CD4-positive, alpha-beta T cell treated with Interferon alpha-2 for 1 hour (primary cell): Measurements from ENCODE around the gene KRT1.
"Not testable (repeated sequence)": the region's sequence is repeated elsewhere in the genome, so short reads cannot be mapped to it uniquely, and the experiment has no call there.

Source experiments
- DNase-seq, 2 donors: peaks; one replicate each; pipeline ENCODE4 v3.0.0-alpha.2; 2020 to 2022

KRT1 gene

DNA sequence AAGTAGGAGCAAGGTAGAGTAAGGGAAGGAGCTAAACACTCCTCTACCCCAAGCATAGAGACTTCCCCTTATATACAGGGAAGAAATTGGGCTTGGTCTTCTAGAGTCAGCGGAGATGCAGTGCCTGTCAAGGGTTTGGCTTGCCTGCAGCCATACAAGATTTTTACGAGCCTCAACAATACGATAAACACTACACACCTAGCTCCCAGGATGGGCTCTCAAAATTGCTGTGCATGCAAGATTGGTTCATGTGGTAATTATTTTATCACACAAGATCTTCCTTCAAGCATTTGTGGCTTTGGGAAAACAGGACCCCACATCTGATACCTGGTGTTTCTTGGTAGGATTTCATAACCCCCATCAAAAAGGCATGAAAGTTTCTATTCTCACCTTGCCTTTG lies at the start of gene KRT1:
Gene KRT1 (minus strand): TSS at position 45 of the 400 bp plus-strand sequence. CDS start 59 bp downstream, outside the sequence.
- no peak for DNase-seq

- DNase-seq = no peak
Observed at GRCh38 chr12:52729147-52729546, 48.9 kb upstream of the KRT1 start.

DNA sequence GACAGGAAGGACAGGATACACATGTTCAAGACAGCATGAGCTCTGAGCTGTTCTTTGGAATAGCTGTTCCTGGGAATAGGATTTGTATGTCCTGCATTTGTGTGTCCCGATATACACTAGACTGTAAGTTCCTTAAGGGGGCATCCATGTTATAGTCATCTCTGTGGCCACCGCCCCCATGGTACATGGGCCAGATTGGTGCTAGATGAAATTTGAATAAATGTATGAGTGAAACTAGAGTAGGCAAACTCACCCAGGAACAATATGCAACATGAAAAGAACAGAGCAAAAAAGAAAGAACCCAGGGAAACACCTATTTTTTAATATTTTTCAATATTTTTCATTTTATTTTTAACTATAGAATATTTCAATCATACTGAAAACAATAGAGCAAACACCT lies 48.2 kb upstream of the KRT1 start:
- no peak for DNase-seq

GRCh38 chr12:52727037-52727436 lies 46.8 kb upstream of the KRT1 start:
- no peak for DNase-seq

DNA sequence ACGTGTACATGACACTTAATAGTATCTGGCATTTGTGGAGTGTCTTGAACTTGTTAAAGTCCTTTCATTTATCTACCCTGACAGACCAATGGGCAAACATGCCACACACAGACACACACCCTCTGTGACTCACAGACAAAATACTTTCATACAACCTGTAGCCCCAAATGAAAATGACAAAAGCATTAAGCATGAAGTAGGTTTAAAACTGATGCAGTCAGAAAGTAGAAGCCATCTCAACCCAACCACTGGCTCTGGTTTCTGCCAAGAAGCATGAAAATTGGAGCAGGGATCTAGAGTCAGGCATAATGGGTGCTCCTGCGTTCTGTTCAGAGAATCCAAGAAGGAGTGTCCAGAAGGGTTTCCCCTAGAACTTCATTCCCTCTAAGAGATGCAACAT lies 46.2 kb upstream of the KRT1 start:
- no peak for DNase-seq

GRCh38 chr12:52724384-52724783 lies 44.2 kb upstream of the KRT1 start:
- no peak for DNase-seq

DNA sequence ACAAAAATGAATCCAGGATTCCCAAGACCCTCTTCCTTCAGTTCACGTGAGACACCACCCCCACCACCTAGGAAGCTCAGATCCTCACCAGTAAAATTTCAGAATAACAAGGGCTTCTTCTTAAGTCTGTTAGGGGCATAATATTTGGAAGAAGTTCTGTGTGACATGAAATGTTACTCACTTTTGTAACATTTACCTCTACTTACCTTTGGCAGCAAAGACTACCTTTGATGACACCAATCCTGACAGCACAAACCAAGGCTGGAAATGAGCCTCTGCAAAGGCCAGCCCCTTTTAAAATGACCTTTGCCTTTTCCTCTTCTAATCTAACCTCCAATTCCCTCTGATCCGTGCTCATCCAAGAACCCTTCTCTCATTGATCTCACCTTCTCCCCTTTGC lies 42.5 kb upstream of the KRT1 start:
- no peak for DNase-seq

DNA sequence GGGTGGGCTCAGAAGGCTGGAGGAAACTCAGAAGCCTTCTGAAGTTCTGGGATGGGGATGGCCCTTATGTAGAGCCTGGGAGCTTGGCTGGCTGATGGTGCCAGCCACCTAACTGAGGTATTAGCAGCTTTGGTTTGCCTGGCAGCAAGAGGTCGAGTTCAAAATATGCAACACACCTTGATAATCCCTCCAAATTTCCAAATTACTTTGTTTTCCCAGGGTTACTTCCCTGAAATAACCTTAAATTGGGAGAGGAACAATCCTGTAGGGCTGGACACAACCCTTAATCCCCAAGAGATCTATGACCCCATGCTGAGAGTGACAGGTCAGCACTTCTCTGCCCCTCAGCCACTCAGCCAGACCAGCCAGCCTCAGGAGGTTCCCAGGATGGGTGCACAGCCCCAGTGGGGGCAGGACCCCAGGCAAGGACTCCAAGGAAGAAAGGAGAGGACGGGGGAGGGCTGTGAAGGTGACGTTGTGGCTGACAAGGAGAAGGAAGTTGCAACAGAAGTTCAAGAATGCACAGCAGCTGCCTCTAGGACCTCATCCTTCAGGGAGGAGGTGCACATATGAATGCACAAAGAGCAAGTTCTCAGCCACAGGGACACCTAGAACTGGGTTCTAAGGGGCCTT lies 41.7 kb upstream of the KRT1 start:
- DNase-seq = no peak

GRCh38 chr12:52720365-52720886 lies 40.2 kb upstream of the KRT1 start:
- DNase-seq = no peak

GRCh38 chr12:52716061-52716460 lies 35.9 kb upstream of the KRT1 start:
- DNase-seq = no peak

GRCh38 chr12:52715416-52715815 lies 35.2 kb upstream of the KRT1 start:
- DNase-seq = no peak

DNA sequence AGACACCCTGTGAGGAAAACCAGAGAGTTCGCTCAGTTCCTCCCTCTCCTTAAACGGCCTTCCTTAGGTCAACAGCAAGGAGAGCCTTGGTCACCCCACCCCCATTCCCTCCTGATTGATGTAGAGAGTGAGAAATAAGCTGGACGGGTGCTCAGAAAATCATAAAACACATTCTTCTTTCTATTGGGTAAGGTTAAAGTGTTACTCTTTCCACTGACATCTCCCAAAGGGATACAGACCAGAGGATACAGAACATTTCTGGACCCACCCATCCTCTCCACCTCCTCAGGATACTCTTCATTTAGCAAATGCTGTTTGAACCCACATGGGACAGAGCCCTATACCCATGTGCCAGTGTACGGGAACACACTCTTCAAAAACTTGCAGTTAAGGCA lies 34.7 kb upstream of the KRT1 start:
- DNase-seq = no peak

GRCh38 chr12:52713960-52714886 lies 34.0 kb upstream of the KRT1 start:
- no peak for DNase-seq

- not testable (repeated sequence) for DNase-seq
Observed at GRCh38 chr12:52712122-52712521, 31.9 kb upstream of the KRT1 start.

GRCh38 chr12:52710730-52711129 lies 30.5 kb upstream of the KRT1 start:
- no peak for DNase-seq

GRCh38 chr12:52708010-52708409 lies 27.8 kb upstream of the KRT1 start:
- DNase-seq = no peak

DNA sequence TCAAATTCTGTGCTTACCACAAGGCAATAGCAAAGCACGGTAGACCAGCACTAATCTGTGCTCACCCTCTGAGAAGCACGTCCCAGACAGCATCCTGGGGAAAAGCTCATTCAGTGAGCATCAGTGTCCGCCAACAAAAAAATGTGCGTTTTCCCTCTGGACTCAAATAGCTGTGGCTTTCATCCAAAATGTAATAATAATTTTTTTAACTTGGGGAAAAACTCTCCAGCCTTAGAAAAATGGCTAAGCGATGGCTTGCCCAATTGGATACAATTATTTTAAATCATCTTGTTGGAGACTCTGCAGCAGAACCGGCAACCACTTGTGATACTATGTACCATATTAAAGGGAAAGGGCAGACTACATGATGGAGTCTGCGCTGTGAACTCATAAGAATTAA lies 24.3 kb upstream of the KRT1 start:
- no peak for DNase-seq

DNA sequence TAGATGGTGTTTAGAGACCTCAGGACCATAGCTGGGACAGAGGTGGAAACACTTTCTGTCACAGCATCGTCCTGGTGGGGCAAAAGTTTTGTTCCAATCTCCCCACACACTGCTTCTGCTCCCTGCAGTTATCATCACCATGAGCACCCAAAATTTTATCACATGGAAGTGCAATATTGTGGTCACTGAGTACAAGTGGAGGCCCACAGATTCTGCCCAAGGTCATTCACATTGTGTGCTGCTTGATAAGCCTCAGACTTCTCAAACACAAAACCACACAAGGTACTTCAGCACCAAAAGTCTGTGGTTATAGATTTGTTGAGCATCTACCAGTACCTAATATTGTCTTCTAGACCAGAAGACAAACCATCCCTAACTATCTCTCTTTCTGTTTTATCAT lies 23.7 kb upstream of the KRT1 start:
- no peak for DNase-seq

DNA sequence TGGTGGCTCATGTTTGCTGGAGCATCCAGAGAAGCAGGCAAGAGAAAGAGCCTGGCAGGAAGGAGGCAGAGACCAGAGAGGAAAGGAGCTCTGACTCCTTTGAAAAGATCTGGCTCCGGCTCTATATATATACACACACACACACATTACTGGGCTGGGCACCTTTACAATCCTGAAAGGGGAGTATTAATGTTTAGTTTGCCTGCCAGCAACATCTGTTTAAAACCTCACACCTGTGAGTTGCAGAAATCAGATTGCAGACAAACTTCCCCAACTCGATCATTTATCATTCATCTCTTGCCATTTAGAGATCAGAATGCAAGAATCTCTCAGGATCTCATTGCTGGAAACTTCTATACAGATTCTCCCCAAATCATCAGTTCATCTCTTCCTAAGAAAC lies 23.2 kb upstream of the KRT1 start, which contains the start of gene KRT77:
Gene KRT77 (minus strand): TSS at position 101 of the 400 bp plus-strand sequence. CDS start 90 bp downstream, at position 11.
- no peak for DNase-seq

GRCh38 chr12:52702338-52702737 lies 22.1 kb upstream of the KRT1 start:
- no peak for DNase-seq

GRCh38 chr12:52701281-52701680 lies 21.1 kb upstream of the KRT1 start:
- no peak for DNase-seq

- DNase-seq = no peak
Observed at GRCh38 chr12:52699960-52700359, 19.8 kb upstream of the KRT1 start.

DNA sequence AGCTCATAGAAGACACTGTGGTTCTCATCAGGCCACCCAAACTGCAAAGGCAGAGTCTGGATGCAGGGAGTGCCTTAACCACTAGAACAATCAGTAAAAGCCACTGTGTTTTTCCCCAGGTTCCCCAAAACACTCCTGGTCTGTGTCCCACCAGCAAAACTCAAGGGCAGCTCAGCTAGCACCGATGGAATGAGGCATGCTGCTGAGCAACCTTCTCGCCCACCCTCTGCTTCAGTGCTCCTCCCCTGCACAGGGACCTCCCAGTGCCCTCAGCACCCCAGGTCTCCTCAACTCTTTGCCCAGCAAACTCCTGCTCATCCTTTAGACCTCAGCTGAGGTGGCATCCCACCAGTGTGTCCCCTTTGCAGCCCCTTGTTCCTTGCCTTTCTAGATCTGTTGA lies 19.2 kb upstream of the KRT1 start:
- DNase-seq = no peak
